ENCODE data around the gene AKAP1.

Gene AKAP1

DNA sequence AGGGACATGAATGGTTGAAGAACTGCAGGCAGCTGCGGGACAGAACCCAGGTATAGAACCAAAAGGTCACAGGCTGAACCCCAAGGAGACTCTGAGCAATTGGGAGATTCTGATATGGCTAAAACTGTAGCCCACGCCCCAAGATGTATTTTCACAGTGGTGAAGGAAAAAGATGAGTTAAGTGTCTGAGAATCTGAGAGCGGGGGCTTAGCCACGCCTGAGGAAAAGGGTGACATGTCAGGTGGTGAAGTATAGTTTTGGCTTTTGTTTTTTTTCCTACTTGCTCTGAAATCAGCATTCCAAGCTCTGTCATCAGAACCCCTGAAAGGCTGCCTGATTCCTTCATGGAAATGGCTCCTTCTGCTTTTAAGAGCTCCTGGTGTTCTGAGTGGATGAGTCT, 73.3 kb downstream of the AKAP1 start:
- in situ Hi-C loops (cut with MboI; ENCODE audit: low sequenced_read_pairs): no loop called here

DNA sequence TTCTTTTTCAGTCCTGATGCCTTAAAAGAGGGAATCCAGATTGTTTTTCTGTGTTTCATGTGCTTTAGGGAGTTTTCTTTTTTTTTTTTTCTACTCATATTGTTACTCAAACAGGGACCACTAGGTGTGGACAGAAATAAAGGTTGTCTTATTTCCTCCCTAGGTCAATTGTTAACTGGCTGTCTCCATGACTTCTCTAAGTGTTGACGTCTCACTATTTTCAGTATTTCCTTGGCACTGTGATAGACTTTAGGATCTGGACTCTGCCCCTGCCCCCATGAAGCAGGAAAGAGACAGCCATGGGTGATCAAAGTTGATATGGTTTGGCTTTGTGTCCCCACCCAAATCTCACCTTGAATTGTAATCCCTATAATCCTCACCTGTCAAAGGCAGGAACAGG, 73.7 kb downstream of the AKAP1 start:
- in situ Hi-C loops (cut with MboI; ENCODE audit: low sequenced_read_pairs): no loop called here

GRCh38 chr17:57160624-57161023, 75.6 kb downstream of the AKAP1 start:
- in situ Hi-C loops (cut with MboI; ENCODE audit: low sequenced_read_pairs): no loop called here

DNA sequence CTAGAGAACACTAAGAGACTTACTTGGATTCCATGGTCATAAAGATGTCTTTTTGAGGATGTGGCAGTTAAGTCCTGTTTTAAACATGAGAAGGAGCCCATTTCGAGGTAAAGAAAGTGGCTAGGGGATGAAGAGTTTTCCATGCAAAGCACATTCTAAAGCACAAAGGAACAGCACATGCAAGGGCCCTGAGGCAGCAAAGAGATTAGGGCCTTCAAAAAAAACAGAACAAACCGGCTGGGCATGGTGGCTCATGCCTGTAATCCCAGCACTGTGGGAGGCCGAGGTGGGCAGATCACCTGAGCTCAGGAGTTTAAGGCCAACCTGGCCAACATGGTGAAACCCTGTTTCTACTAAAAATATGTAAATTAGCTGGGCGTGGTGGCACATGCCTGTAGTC, 79.8 kb downstream of the AKAP1 start:
- in situ Hi-C loops (cut with MboI; ENCODE audit: low sequenced_read_pairs): no loop called here

DNA sequence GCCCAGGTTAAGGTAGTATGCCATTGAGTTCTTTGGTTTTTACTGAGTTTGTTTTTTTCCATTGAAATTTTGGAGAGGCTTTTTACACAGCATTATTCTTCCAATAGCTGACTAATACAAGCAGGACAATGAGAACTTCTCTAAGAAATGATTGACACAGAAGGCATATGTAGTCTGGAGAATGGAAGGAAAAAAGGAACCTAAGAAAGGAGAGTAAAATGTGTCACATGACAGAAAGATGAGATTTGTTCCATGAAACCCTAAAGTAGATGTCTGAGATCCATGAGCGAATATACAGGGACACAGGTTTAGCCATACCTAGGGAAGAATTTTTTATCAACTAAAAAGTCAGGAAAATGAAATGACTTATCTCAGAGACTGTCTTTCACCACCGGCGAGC, 80.7 kb downstream of the AKAP1 start:
- in situ Hi-C loops (cut with MboI; ENCODE audit: low sequenced_read_pairs): no loop called here

DNA sequence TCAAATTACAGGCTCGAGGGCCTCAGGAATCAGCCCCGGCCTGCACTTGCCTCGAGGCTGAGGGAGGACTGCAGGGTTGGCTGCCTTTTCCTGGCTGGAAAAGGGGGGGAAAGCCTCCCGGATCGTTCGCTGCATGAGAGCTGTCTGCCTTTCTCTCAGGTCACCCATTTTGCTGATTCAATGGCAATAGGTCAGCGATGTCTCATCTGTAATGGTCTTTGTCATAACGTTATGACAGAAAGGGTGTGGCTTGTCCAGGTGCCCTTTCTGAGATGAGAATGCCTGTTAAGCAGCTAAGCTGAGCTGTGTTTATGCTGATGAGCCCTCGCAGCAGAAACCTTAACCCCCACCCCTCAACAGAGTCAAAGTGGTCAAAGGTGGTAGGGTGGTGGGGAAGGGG, 81.8 kb downstream of the AKAP1 start:
- in situ Hi-C loops (cut with MboI; ENCODE audit: low sequenced_read_pairs): no loop called here

DNA sequence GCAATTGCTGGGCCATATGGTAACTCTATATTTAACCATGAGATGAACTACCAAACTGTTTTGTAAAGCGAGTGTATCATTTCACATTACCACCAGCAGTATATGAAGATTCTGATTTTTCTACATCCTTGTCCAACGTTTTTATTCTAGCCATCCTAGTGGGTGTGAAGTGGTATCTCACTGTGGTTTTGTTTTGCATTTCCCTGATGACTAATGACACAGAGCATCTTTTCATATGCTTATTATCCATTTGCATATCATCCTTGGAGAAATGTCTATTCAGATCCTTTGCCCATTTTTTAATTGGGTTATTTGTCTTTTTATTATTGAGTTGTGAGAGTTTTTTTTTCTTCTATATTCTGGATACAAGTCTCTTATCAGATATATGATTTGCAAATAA, 83.6 kb downstream of the AKAP1 start:
- in situ Hi-C loops (cut with MboI; ENCODE audit: low sequenced_read_pairs): no loop called here

- in situ Hi-C loops (cut with MboI; ENCODE audit: low sequenced_read_pairs): no loop called here
Measured at GRCh38 chr17:57170866-57171265, 85.8 kb downstream of the AKAP1 start.

Data from HL-60/S4 (cell line).